HG03354 (cell line): Measurements from ENCODE around the gene SIGLEC12.
"Not testable (repeated sequence)": the region's sequence is repeated elsewhere in the genome, so short reads cannot be mapped to it uniquely, and the experiment has no call there.

Experiments
- ATAC-seq: cut with Tn5 transposase; IDR thresholded peaks from one replicate; pipeline ENCODE4 v1.9.1; 2021; ENCODE audit warnings: mild to moderate bottlenecking; ENCODE audit not compliant: unreplicated experiment, poor library complexity, severe bottlenecking

The SIGLEC12 gene

DNA sequence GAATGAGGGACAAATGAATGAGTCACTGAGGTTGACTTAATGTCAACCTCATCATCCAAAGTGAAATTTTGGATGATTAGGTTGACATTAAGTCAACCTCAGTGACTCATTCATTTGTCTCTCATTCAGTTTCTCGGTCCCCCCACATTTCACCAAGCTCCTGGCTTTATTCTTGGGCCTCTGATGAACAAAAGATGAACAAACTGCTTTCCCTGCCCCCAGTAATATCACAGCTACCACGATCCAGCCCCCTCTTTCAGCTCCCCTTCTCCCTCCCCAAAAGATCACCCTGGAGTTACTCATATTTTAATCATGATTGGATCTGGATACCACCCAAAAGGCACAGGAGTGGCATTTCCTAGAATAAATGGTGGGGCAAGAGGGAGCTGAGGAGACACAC is 12.5 kb downstream of the SIGLEC12 start:
- ATAC-seq: no peak

GRCh38 chr19:51488491-51488890 is 13.1 kb downstream of the SIGLEC12 start:
- ATAC-seq: no peak

DNA sequence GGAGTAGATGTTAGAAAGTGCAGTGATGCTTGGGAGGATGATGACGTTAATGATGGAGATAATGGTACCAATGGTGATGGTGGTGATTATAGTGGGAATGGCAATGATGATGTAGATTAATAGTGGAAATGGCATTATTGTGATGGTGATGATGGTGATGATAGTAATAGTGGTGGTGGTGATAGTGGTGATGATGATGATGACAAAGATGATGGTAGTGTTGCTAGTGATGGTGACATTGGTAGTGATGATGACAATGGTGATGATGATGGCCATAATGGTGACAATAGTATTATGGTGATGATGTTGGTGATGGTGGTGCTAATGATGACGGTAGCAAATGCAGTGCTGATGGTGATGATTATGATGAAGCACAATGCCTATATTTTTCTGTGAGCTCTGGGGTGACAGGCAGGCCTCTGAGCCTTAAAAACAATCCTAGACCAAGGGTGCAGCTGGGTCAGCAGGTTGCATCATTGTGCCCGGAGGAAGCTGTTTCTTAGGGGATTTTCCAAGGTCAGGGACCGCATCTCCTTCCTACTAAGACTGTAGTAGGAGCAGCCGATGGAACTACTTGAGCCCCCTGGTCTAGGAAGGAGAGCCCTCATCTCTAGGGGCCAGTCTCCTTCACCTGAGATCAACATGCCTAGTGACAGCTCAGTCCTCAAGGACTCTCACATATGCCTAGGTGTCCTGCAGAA is 15.5 kb downstream of the SIGLEC12 start:
- ATAC-seq: no peak

DNA sequence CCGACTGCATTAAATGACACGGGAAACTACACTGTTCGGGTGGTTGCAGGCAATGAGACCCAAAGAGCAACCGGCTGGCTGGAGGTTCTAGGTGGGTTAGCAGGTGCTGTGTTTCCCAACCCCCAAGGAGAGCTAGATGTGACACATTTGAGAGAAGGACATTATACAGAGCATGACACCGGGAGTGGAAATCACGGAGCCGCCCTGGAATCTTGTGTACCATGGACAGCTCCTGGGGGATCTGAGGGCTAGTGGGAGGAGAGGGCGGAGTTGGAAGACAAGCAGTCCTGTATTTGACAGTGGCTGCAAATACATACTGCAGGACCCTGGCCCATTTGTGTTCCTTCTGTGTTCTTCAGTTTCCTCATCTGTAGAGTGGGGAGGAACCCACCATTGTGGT is 21.0 kb downstream of the SIGLEC12 start:
- ATAC-seq: no peak

DNA sequence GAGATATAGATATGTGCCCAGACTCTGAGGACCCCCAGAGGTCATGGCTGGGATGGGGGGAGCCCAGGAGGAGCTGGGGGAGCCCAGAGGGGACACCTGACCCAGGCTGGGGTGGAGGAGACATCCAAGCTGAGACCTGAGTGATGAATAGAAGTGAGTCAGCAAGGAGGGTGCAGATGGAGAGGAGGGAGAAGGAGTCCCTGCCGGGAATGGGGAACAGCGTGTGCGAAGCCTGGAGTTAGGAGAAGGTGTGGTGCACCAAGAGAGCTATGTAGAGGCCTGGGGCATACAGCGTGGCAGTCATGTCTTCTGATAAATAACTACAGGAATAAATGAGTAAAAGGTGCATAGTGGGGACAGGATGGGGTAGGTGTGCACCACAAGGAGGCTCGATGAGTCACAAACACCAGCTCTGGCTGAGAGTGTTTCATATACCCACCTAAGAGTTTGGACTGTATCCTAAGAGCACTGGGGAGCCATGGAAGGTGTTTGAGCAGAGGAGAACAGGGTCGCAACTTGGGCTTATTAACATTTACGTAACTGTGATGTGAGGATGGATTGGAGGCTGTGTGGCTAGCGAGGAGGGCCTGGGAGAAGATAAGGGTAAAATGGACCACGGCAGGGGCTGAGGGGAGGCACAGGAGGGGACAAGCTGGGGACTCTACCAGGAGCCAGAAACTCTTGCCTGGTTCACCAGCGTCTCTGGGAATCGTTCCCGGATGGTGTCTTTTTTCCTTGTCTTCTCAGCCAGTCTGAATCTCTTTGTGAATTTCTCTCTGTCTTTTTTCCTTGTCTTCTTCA is 21.9 kb downstream of the SIGLEC12 start:
- no peak for ATAC-seq

DNA sequence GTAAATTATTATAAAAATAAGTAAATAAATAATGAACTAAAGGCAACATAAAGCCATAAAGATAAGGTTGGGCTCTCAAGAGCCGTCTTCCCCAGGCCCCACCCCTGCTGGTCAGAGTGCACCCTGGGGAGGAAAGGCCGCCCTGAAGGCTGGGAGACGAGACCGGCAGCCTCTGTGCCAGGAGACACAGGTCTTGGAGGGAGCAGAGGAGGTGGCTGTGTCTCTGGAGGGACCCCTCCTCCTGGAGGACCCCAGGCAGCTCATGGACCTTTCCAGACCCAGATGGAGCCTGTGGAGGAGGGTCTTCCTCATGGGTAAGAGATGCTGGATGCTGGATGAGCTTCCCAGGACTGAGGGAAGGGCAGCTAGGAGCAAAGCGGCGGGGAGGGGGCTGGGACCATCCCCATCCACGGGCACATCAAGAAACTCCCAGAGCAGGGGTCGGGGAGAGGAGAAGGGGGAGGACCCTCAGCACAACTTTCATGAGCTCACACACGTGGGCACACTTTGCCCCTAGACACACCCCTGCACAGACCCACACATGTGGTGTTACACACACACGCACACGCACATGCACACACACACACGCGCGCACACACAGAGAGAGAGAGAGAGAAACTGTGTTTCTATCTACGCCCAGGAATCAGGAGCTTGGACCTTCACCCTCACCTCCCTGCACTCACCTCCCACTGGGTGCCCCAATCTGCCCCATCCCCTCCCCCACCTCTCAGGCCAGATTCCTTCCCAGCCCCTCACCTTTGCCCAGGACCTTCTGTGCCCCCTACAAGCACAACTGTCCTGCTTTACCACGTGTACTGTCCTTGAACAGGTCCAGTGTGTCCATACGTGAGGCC is 23.0 kb downstream of the SIGLEC12 start, which contains the start of gene CEACAM18:
Gene CEACAM18, plus strand, starts transcription at position 159 of the 854 bp plus-strand sequence.
- no peak for ATAC-seq

DNA sequence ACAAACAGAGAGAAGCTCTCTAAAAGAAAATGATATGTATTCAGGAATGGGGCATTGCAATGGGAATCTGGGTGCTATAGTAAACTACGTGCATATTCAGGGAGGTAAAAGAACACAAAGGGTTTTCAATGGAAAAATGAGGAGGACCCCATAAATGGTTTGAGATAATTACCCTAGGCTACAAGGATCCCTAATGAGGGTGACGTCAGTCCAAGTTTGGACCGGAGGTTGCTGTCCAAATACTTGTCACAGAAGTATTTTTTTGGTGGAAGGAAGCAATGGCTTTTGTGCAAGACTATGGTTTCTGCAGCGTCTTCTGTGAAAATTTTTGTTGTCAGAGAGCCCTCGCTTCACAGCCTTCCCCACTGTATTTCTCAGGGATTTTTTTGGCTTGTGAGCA is 24.3 kb downstream of the SIGLEC12 start:
- ATAC-seq: no peak

GRCh38 chr19:51476164-51476563 is 25.4 kb downstream of the SIGLEC12 start:
- no peak for ATAC-seq

- ATAC-seq: no peak
These were observed 28.4 kb downstream of the SIGLEC12 start for GRCh38 chr19:51473009-51473707.

- no peak for ATAC-seq
These were observed 29.0 kb downstream of the SIGLEC12 start for GRCh38 chr19:51472607-51473006.

DNA sequence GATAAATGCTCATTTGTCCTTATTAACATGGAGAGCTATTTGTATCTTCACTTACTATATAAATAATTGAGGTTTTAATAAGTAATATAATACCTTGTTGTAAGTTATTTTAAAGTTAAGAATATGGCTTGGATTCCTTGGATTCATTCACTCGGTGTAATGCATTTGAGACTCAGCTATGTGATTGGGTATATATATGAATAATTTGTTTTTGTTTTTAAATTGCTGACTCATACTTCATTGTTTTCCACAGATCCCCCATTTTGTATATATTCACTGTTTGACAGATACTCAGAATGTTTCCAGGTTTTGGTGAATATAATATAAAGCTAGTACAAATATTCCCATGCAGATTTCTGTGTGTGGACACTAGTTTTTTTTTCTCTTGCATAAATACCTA is 30.1 kb downstream of the SIGLEC12 start:
- ATAC-seq: no peak

DNA sequence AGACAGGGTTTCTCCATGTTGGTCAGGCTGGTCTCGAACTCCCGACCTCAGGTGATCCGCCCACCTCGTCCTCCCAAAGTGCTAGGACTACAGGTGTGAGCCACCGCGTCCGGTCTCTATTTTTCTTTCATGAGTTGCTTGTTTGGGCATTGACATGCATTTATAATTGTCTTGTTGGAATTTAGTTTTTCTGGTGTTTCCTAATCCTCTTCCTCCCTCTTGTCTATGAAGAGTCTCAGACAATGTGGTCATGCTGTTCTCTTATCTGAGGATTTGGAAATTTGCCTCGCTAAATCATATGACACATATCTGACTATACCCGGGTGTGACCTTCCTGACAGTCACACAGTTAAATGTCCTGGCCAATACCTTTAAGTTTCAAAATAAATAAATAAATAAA is 30.6 kb downstream of the SIGLEC12 start:
- no peak for ATAC-seq

DNA sequence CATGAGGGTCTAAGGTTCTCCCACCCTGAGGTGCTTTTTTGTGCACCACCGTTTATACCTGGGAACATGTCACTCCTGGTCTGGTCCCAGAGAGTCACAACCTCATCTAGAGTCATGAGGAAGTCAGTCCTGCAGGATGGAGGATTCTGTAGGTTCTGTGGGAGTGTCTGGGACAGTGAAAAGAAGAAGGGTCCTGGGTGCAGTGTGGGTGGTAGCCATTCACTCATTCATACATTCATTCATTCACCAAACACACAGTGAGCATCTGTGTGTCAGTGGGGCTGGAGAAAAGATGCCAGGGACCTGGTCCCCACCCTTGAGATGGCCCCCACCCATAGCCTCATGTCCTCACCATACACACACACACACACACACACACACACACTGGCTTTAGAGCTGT is 32.0 kb downstream of the SIGLEC12 start:
- no peak for ATAC-seq

GRCh38 chr19:51469162-51469561 is 32.4 kb downstream of the SIGLEC12 start:
- ATAC-seq: no peak

- no peak for ATAC-seq
These were observed 33.1 kb downstream of the SIGLEC12 start for GRCh38 chr19:51468545-51468920.

GRCh38 chr19:51467864-51468544 is 33.6 kb downstream of the SIGLEC12 start:
- no peak for ATAC-seq

- no peak for ATAC-seq
These were observed 34.9 kb downstream of the SIGLEC12 start for GRCh38 chr19:51466723-51467122.

DNA sequence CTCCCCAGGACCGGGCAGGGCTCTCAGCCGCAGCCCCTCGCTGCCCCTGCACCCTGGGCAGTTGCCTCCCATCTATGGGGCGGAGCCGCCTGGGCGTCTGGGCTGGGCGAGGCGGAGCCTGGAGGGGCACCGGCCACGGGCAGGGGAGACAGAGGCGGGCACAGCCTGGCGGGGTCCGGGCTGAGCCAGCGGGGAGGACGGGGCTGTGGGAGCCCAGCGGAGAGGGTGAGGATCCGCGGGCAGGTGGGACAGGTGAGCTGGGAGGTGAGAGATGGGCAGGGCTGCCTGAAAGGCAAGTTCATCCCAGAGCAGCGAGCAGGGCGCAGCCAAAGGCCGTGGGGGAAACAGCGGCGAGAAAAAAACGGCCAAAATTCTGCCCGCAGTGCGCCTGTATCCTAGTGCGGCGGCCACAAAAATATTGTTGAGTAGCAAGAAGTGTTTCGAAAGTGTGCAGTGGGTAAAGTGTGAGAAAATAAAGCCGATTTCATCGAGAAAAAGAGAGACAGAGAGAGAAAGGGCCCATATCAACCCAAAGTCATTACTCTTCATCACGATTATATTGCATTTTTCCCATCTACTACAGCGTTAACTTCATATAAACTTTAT is 37.5 kb downstream of the SIGLEC12 start:
- ATAC-seq: not testable (repeated sequence)

DNA sequence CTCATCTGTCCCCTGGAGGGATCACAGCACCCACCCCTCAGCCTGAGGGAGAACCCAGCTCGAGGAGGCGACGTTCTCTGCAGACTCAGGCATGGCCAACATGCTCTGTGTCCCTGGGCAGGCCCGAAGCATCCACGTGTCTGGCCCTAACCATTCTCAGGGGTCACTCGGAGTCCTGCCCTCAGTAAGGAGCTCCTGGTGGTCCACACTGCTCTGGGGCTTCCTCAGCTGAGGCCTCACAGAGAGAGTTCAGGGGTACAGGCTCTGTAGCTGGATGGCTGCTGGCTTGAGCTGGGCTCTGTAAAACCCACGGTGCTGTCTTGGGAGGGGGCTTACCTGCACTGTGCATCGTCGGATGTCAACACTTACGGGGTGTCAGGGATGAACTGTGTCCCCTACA is 38.9 kb downstream of the SIGLEC12 start:
- no peak for ATAC-seq
